Fibroblast of skin of left biceps (primary cell): Measurements from ENCODE around the gene CD320.
"Not testable (repeated sequence)": the region's sequence is repeated elsewhere in the genome, so short reads cannot be mapped to it uniquely, and the experiment has no call there.

Source experiments
- DNase-seq, 2 experiments: peaks; one replicate each; pipeline ENCODE4 v3.0.0-alpha.2; 2013; ENCODE audit warnings: low read depth in 2 of 2

CD320 gene

DNA sequence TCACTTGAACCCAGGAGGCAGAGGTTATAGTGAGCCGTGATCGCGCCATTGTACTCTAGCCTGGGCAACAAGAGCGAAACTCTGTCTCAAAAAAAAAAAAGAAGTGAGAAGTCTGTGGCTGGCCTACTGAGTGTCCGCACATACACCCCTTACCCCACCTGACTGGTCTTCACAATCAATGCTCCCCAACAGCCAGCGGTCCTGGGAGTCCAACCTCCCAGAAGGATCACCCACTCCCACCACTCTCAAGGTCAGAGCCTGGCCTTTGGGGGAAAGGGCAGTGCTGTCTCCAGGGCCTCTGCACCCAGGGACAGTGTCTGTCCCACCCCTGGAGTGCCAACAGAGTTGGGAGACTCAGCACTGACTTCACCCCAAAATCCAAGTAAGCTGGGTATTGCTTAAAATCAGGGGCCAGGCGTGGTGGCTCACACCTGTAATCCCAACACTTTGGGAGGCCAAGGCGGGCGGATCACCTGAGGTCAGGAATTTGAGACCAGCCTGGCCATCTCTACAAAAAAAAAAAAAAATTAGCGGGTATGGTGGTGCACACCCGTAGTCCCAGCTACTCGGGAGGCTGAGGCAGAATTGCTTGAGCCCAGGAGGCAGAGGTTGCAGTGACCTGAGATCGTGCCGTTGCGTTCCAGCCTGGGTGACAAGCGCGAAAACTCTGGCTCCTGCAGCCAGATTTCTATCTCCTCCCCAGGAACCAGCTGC lies 2.3 kb upstream of the CD320 start:
- no peak for DNase-seq

DNA sequence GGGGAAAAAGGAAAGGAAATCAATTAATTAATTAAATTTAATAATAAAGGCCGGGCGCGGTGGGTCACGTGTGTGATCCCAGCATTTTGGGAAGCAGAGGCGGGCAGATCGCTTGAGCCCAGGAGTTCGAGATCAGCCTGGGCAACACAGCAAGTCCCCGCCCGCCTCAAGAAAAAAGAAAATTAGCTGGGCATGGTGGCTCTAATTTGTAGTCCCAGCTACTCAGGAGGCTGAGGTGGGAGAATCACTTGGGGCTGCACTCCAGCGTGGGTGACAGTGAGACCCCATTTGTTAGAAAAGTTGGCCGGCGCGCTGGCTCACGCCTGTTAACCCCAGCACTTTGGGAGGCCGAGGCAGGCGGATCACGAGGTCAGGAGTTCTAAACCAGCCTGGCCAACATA lies 733 bp upstream of the CD320 start:
- DNase-seq, result no peak

DNA sequence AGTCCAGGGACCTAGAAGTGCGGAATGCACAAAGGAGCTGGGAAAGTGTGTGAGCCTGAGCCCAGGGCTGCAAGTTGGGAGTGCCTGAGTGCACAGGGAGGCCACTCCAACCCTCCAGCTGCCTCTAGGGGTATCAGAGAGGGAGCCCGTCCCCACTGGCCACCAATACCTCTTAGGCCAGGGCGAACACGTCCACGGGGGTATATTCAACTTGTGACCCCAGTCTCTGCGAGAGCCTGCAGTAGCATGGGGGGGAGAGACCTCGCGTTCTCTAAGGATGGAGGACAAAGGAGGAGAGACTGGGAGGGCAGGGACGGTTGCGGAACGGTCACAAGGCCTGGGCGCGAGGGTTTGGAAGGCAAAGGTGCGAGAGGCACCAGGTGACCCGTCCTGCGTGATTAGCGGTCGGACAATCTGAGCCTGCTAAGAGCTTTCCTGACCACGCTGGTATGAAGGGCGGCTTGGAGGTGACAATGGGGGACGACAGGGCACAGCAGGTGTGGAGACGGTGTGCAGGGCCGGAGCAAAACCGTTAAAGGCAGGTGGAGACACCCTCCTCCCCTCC lies 676 bp downstream of the CD320 start:
- no peak for DNase-seq

DNA sequence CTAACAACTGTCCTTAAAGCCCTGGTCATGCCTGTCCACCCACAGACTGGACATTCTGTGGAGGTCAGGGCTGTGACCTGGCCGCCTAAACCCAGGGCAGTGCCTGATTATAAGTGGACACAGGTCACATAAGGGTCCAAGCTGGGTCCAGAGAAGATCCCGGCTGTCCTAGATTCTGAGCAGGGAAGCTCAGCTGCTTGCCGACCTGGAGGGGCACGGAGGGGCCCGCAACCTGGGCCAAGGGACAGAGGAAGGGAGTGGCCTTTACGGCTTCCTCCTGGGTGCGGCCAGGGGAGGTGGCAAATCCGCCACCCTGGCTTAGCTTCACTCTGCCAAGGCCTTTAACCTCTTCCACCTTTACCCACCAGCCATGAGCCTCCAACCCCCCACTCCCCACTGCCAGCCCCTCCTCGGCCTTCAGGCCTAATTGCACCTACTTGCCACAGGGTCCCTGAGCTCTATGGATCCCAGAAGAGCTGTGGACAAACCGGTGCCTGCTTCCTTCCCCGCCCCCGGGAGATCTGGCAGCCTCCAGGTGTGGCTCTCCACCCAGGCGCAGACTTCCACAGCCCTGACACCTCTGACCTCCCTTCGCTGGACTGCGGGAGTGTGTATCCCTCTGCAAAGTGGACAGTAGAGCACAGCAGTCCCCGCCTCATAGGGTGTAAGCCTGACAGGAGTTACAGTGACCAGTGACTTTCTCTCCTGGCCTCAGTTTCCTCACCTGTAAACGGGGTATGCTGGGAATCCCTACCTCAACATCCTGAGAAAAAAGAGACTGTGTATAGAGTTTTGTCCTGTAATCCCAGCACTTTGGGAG lies 1.7 kb downstream of the CD320 start:
- DNase-seq, result no peak

DNA sequence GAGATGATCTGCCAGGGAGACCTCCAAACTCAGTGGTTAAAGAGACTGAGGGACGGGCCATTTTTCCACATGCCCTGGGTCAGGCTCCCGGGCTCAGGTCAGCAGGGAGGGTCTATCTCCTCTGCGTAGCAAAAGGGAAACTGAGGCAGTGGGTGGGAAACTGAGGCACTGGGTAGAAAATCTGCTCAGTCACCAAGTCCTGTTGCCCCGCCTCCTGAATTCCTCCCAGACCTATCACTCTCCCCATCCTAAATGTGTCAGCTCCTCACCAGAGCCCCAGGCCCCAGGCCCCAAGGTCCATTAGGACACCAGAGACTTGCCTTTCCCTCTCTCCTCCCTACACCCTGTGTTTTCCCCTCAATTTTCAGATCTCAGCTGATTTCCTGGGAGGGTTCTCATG lies 2.4 kb downstream of the CD320 start:
- no peak for DNase-seq

DNA sequence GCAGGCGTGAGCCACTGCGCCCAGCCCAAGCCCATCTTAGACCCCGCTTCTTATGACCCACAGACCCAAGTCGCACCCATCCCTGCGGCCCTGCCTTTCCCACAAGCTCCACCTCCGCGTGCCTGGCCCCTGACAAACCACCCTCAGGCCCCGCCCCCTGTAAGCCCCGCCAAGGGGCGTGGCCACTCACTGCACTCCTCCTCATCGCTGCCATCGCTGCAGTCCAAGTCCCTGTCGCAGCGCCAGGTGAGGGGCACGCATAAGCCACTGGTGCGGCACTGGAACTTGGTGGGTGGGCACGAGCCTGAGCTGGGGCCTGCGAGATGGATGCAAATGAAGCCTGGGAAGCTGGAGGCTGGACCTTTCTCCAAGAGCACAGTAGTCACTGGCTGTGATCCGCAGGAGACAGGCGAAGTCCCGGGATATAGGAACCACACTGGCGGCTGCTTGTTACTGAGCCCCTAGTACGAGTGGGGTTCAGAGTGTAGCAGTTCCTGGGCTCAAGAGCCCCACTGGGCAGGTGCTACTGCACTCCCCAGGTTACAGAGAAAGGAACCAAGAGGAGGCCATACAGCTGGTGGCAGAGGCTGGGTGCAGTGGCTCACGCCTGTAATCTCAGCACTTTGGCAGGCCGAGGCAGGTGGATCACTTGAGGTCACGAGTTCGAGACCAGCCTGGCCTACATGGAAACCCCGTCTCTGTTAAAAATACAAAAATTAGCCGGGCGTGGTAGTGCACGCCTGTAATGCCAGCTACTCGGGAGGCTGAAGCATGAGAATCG lies 3.1 kb downstream of the CD320 start:
- DNase-seq, result no peak

DNA sequence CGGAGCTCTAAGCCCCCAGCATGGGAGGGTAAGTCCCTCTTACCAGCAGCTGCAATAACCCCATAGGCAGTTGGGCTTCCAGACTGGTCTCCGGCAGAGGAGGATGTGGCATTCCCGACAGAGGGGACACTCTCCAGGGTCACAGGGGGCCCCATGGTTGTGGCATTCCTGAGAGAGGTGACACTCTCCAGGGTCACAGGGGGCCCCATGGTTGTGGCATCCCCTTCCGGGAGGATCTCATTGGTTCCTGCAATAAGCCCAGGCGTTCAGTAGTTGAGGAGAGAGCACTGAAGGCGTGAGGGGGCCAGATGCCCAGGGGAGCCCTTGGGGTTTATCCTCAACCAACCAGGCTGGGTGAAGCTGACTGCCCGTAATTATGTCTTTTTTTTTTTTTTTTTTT lies 5.4 kb downstream of the CD320 start:
- no peak for DNase-seq

DNA sequence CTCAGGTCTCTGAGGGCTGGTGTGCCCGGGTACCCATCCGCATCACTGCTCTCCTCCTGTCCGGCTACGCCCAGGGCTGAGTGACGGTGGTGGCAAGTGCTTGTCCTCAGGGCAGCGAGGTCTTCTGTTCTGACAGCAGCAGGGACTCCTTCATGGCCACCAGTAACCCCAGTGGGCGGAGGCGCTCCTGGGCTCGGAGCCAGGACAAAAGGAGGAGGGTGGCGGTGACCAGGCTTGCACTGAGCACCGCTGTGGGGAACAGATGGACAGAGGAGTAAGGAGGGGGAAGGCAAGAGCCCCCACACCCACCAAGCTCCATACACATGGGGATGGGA lies 5.8 kb downstream of the CD320 start:
- DNase-seq, result no peak

DNA sequence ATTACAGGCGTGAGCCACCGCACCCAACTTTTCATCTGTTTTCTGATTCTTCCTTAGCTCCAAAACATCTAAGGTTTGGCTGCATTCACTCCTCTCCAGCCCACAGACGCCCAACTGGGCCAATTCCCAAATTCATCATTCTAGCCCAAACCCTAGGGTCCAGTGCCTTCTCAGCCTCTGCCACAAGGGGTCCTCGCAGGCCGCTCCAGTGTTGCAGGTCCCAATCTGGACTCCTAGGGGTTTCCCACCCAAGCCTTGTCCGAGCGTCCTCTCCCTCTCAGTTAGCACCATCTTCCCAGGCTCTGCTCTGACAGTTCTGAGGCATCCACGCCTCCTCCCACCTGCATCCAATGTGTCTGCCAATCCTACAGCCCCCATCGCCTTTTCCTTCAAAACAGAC lies 16.8 kb downstream of the CD320 start:
- DNase-seq, result not testable (repeated sequence)

DNA sequence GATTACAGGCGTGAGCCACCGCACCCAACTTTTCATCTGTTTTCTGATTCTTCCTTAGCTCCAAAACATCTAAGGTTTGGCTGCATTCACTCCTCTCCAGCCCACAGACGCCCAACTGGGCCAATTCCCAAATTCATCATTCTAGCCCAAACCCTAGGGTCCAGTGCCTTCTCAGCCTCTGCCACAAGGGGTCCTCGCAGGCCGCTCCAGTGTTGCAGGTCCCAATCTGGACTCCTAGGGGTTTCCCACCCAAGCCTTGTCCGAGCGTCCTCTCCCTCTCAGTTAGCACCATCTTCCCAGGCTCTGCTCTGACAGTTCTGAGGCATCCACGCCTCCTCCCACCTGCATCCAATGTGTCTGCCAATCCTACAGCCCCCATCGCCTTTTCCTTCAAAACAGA lies 31.6 kb downstream of the CD320 start:
- DNase-seq, result not testable (repeated sequence)

DNA sequence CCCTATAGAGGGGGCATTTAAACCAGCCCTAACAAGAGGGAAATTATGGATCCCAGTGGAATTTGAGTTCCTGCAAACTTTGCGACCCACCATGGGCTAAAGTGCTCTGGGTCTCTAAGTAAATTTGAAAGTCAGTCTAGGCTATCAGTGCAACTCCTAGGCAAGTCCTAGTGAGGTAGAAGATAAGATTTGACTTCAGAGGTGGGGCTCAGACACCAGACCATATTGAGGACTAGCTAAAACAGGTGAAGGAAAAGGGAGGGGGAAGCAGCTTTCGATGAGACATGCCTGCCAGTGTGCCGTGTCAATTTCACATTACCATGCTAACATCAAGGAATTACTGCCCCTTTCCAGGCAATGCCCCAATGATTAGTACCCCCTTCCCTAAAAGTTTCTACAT lies 38.4 kb downstream of the CD320 start:
- DNase-seq, result no peak

DNA sequence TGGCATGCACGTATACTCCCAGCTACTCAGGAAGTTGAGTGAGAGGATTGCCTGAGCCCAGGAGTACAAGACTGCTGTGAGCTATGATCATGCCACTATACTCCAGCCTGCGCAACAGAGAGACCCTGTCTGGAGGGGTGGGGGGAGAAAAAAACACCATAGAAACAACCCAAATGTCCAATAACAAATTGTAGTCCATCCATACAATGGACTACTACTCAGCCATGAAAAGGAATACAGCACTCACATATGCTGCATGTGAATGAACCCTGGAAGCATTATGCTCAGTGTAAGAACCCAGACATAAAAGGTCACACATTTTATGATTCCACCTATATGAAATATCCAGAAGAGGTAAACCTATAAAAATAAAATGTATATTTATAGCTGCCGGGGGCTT lies 42.3 kb downstream of the CD320 start:
- DNase-seq, result no peak

DNA sequence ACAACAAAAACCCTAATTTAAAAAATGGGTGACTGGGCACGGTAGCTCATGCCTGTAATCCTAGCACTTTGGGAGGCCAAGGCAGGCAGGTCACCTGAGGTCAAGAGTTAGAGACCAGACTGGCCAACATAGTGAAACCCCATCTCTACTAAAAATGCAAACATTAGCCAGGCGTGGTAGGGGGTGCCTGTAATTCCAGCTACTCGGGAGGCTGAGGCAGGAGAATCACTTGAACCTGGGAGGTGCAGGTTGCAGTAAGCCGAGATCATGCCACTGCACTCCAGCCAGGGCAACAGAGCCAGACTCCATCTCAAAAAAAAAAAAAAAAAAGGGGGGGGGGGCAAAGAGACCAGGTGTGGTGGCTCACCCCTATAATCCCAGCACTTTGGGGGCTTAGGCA lies 43.9 kb downstream of the CD320 start:
- not testable (repeated sequence) for DNase-seq

DNA sequence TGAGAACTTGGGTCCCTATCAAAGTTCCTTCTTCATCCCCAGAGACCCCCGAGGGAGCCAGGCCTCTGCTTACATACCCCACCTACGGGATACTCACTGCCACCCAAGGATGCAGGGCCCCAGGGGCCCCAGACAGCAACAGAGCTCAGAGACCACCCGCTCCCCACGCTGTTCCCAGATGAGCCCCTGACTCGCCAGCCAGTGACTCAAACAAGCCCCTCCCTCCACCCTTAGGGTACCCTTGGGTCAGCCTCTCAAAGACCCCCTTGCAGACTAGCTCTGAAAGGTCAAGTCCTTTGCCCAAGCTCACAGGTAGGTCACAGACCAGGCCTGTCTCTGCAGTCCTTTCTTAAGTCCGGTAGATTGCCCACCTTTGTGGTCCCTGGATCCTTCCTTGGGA lies 45.7 kb downstream of the CD320 start:
- no peak for DNase-seq

DNA sequence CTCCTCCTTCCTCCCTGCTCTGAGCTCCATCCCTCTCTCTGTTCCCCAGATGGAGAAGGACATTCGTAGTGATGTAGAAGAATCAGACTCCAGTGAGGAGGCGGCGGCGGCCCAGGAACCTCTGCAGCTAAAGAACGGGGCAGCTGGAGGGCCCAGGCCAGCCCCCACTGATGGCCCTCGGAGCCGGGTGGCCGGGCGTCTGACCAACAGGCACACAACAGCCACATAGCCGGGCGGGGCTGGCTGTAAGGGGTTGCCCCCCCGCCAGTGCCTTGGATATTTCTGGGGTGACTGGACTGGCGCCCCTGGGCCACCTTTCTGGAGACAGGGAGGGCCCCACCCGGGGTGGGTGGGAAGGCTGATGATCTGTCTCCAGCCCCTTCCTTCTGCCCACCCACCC lies 46.3 kb downstream of the CD320 start:
- no peak for DNase-seq

DNA sequence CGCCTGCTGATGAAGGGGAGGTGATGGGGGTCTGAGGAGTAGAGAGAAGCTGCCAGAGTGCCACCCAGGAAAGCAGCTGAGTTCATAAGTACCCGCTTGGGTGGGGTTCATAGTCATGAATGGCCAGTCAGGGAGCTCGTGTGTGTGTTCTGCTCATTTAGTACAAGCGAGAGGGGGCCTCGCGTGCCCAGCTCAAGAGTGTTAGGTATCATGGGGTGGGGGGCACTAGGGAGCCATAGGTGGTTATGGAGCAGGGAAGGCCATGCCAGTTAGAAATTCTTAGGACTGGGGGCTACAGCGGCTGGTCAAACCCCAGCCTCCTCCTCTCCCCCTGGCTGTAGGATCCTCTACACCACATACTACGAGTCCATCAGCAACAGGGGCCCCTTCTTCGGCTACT lies 46.8 kb downstream of the CD320 start:
- no peak for DNase-seq

DNA sequence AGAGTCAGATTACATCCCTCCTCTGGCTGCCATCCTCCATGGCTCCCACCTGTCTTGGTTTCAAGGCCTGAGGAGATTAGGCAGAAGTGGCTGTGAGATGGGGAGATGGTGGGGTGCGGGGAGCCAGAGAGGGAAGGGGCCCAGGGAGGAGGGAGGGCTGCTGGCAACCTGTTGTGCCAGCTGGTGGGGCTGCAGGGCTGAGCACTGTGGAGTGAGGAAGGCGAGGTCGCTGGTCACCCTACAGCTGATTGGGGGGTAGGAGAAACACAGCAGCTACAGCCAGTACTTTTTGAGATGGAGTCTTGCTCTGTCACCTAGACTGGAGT lies 48.3 kb downstream of the CD320 start:
- DNase-seq, result no peak

DNA sequence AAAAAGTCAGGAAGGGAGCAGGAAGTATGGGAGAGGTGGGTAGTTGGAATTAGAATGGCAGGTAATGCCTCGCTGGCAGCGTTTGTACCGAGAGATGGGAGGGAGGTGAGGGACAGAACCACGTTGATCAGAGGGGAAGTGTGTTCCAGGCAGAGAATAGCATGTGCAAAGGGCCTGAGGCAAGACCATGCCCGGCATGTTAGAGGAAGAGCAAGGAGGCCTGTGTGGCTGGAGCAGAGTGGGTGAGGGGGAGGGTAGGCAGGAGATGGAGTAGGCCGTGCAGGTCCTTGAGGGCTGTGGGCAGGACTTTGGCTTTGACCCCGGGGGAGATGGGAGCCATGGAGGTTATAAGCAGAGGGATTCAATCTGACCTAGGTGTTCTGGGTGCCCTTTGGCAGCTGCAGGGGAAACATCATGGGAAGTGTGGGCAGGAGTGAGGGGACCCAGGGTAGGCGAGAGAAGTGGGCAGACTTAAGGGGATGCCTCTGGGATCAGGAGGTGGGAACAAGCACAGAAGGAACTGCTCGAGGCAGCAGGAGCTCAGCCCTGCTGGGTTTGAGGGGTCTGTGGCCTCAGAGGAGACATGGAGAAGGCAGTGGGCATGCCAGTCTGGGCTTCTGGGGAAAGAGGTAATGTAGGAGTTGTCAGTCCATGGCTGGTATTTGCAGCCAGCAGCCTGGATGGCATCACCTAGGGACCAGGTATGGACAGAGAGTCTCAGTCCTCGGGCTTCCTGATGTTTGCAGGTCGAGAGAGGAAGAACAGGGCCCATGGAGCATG lies 48.8 kb downstream of the CD320 start:
- DNase-seq, result no peak

DNA sequence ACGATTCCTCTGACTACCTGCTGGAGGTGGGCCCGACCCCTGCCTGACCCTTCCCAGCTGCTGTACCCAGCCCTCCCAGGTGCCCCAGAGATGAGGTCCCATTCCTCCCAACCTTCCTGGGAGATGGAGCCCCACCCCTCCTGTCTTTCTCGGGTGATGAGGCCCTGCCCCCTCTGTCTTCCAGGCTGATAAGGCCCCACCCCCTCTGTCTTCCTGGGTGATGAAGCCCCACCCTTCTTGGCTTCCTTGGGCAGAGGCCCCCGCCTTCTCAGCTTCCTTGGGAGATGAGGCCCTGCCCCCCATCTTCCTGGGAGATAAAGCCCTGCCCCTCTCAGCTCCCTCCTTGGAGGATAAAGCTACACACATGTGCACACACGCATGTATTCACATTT lies 51.1 kb downstream of the CD320 start:
- DNase-seq, result no peak

DNA sequence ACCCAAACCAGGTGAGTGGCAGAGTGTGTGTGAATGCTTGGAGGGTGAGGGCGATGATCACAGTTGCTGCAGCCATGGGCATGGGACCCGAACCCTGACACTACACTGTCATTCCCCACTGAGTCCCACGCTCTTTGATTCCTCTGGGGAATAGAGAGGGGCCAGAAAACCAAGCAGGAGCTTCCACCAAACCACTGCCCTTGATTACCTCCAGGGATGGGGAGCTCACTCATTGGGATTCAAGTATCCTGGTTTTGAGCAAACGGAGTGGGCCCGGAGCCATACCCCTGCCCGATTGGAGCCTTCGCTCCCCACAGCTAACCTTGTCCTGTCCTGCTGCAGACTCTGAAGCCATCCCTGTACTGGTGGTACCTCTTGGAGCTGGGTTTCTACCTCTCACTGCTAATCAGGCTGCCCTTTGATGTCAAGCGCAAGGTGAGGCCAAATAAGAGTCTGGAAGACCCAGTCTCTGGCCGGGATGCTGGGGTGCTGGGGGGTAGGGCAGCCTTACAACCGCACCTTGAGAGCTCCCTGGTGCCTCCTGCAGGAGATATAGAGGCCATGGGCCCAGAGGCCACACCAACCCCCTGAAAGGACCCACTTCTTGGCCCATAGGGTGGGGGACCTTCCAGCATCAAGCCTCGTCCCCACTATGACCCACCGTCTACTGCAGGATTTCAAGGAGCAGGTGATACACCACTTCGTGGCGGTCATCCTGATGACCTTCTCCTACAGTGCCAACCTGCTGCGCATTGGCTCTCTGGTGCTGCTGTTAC lies 51.7 kb downstream of the CD320 start:
- DNase-seq, result no peak
